SU-DHL-6 (cell line): ENCODE results near the gene C7orf33.

Source experiments
- H2AFZ ChIP-seq: fragments of 200-600 bp; sonication (generic); 2 replicates; pipeline ENCODE4 v1.6.1; 2014; ENCODE audit warnings: low read depth, mild to moderate bottlenecking, moderate library complexity, mixed read lengths, antibody characterized with exemption, low read length; ENCODE audit not compliant: severe bottlenecking
- H3F3A ChIP-seq: fragments of 200-600 bp; shearing (Covaris generic); 2 replicates; pipeline ENCODE4 v1.6.0; 2016; ENCODE audit warnings: antibody characterized with exemption, mild to moderate bottlenecking; ENCODE audit not compliant: insufficient read depth
- H3K27ac ChIP-seq: fragments of 200-600 bp; sonication (generic); 2 replicates; pipeline ENCODE4 v1.5.1; 2016; ENCODE audit warnings: low read depth, mild to moderate bottlenecking, low read length, moderate library complexity, mixed read lengths
- H3K27me3 ChIP-seq: fragments of 200-600 bp; sonication (generic), shearing (Covaris generic); 2 replicates; pipeline ENCODE4 v1.6.0; 2014; ENCODE audit warnings: mild to moderate bottlenecking, low read length
- H3K36me3 ChIP-seq: fragments of 200-600 bp; sonication (generic); 2 replicates; pipeline ENCODE4 v1.6.1; 2014; ENCODE audit warnings: mild to moderate bottlenecking, low read length, mixed read lengths
- H3K4me2 ChIP-seq: fragments of 300-600, 200-600 bp; shearing (Covaris generic), sonication (generic); 2 replicates; pipeline ENCODE4 v1.6.0; 2014; ENCODE audit warnings: low read length, low read depth, mild to moderate bottlenecking; ENCODE audit not compliant: poor library complexity, severe bottlenecking
- H3K4me3 ChIP-seq: fragments of 200-600 bp; sonication (generic); 2 replicates; pipeline ENCODE4 v1.5.1; 2014; ENCODE audit warnings: antibody characterized with exemption, low read length, mild to moderate bottlenecking, mixed read lengths; ENCODE audit not compliant: insufficient read depth, poor library complexity, severe bottlenecking
- H3K79me2 ChIP-seq: fragments of 200-600 bp; sonication (generic); 2 replicates; pipeline ENCODE4 v1.6.1; 2014; ENCODE audit warnings: mild to moderate bottlenecking, low read length, moderate library complexity; ENCODE audit not compliant: insufficient read depth
- H3K9ac ChIP-seq: fragments of 200-600 bp; sonication (generic); 2 replicates; pipeline ENCODE4 v1.7.0; 2014; ENCODE audit warnings: mild to moderate bottlenecking, low read length
- H3K9me2 ChIP-seq: fragments of 200-600 bp; sonication (generic); replicated peaks from 2 replicates; pipeline ENCODE4 v1.6.1; 2014; ENCODE audit warnings: low read length; ENCODE audit not compliant: insufficient read depth
- H3K9me3 ChIP-seq: fragments of 200-600 bp; sonication (generic); 2 replicates; pipeline ENCODE4 v1.6.1; 2014; ENCODE audit warnings: low read length, mixed read lengths; ENCODE audit not compliant: insufficient read depth
- H4K20me1 ChIP-seq: fragments of 200-600 bp; sonication (generic); 2 replicates; pipeline ENCODE4 v1.6.1; 2014; ENCODE audit warnings: low read depth, mild to moderate bottlenecking, antibody characterized with exemption, low read length, moderate library complexity, mixed read lengths
- EZH2phosphoT487 ChIP-seq: fragments of 200-600 bp; sonication (generic), shearing (Covaris generic); conservative IDR thresholded peaks from 2 replicates; pipeline ENCODE4 v1.6.1; 2018; ENCODE audit warnings: mild to moderate bottlenecking, antibody characterized with exemption, low read length, moderate library complexity, mixed read lengths
- TF ChIP-seq, protein P1 (sequence below): fragments of 200-600 bp; sonication (generic); IDR thresholded peaks from one replicate; pipeline ENCODE4 v1.5.1; 2017; ENCODE audit warnings: antibody characterized with exemption, mild to moderate bottlenecking, low read length, moderate library complexity; ENCODE audit not compliant: insufficient read depth, poor library complexity, severe bottlenecking

The C7orf33 gene

DNA sequence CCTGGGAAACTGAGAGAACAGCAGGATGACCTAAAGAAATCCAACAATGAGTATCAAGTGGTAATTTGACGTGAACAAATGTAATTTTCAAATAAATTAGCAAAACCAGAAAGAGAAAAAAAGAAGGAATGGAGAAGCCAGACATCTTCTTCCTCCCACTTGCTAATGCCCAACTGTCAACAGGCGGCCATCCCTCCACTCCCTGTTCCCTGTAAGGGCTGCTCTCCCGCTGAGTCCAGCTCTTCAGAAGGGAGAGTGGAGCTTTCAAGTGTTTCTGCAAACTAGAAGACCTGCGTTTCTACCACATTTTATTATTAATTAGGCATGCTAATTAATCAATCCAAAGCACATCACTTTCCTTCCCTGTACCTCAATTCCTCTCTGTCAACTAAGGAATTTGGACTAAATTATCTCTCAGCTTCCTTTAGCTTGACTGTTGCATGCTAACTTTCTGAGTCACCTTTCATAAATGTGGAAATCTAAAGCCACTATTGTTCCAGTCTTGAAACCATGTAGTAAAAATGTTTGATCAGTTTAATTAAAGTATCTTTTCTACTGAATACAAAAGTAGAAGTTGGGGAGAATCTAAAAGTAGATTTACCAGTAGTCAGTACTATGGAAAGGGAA is 59.8 kb downstream of the C7orf33 start:
- Histone ChIP-seq H3K4me2 (no peak overlapping the region), H2AFZ (no peak overlapping the region), H3K27me3 (no peaks in the 10 kb centered on the region), H3K79me2 (no peaks in the 10 kb centered on the region), H3K9me3 (no peaks in the 10 kb centered on the region), H3K9ac (no peak overlapping the region), H3K9me2 (no peaks in the 10 kb centered on the region), H3K4me3 (no peak overlapping the region), H4K20me1 (no peaks in the 10 kb centered on the region), H3K36me3 (no peaks in the 10 kb centered on the region), H3F3A (no peaks in the 10 kb centered on the region), H3K27ac (no peak overlapping the region)
- TF ChIP-seq EZH2phosphoT487: no peak
- TF ChIP-seq, protein P1, sequence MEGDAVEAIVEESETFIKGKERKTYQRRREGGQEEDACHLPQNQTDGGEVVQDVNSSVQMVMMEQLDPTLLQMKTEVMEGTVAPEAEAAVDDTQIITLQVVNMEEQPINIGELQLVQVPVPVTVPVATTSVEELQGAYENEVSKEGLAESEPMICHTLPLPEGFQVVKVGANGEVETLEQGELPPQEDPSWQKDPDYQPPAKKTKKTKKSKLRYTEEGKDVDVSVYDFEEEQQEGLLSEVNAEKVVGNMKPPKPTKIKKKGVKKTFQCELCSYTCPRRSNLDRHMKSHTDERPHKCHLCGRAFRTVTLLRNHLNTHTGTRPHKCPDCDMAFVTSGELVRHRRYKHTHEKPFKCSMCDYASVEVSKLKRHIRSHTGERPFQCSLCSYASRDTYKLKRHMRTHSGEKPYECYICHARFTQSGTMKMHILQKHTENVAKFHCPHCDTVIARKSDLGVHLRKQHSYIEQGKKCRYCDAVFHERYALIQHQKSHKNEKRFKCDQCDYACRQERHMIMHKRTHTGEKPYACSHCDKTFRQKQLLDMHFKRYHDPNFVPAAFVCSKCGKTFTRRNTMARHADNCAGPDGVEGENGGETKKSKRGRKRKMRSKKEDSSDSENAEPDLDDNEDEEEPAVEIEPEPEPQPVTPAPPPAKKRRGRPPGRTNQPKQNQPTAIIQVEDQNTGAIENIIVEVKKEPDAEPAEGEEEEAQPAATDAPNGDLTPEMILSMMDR: no peak

- Histone ChIP-seq H4K20me1 (no peaks in the 10 kb centered on the region), H3K27me3 (no peaks in the 10 kb centered on the region), H3K36me3 (no peaks in the 10 kb centered on the region), H3K27ac (no peak overlapping the region), H3K9ac (no peak overlapping the region), H3K4me3 (no peak overlapping the region), H3F3A (no peaks in the 10 kb centered on the region), H3K79me2 (no peaks in the 10 kb centered on the region), H3K9me2 (no peaks in the 10 kb centered on the region), H3K4me2 (no peak overlapping the region), H3K9me3 (no peaks in the 10 kb centered on the region), H2AFZ (no peak overlapping the region)
- no peak for TF ChIP-seq EZH2phosphoT487
- TF ChIP-seq, protein P1: no peak
Observed at GRCh38 chr7:148652773-148653172, 62.2 kb downstream of the C7orf33 start.

- no peak overlapping the region for H3K4me2 ChIP-seq
- no peaks in the 10 kb centered on the region for H3K9me2 ChIP-seq
- H3K9me3 ChIP-seq: no peaks in the 10 kb centered on the region
- TF ChIP-seq, protein P1: no peak
- no peak for TF ChIP-seq EZH2phosphoT487
- H4K20me1 ChIP-seq: no peaks in the 10 kb centered on the region
- no peak overlapping the region for H3K9ac ChIP-seq
- H3K36me3 ChIP-seq: no peaks in the 10 kb centered on the region
- no peak overlapping the region for H3K27ac ChIP-seq
- no peaks in the 10 kb centered on the region for H3K79me2 ChIP-seq
- no peak overlapping the region for H3K4me3 ChIP-seq
- no peaks in the 10 kb centered on the region for H3K27me3 ChIP-seq
- H3F3A ChIP-seq: no peaks in the 10 kb centered on the region
- no peak overlapping the region for H2AFZ ChIP-seq
Observed at GRCh38 chr7:148657929-148658328, 67.4 kb downstream of the C7orf33 start.
